Mononuclear cell (primary cell): Measurements from ENCODE around the gene DAB2IP. TPM values are rescaled to one million over a fixed set of nuclear protein-coding genes. Genes with fewer than 3 reads are reported as not detected.

Source experiments
- H3K27me3 ChIP-seq: 2 replicates; pipeline ENCODE4 v1.6.0; 2011; ENCODE audit warnings: low read length, control low read depth; ENCODE audit not compliant: insufficient read depth
- H3K4me1 ChIP-seq: 2 replicates; pipeline ENCODE4 v1.5.1; 2011; ENCODE audit warnings: mild to moderate bottlenecking, low read length, control low read depth; ENCODE audit not compliant: insufficient read depth
- H3K4me3 ChIP-seq: 2 replicates; pipeline ENCODE4 v1.5.1; 2011; ENCODE audit warnings: mild to moderate bottlenecking, low read length, moderate library complexity
- H3K9me3 ChIP-seq: 2 replicates; pipeline ENCODE4 v1.5.1; 2011; ENCODE audit warnings: low read depth, mild to moderate bottlenecking, control low read depth, low read length
- total RNA-seq: library from RNA; depleted of rRNA; stranded (reverse); fragments of >200 nt; gene quantifications from one replicate; pipeline ENCODE4 v1.2.3, GENCODE V29; 2012

Gene DAB2IP
- total RNA-seq, 1 donor, result 0.10 TPM

- Histone ChIP-seq H3K4me3 (no peak overlapping the region), H3K27me3 (no peaks in the 10 kb centered on the region), H3K9me3 (no peaks in the 10 kb centered on the region), H3K4me1 (no peaks in the 10 kb centered on the region)
These were observed 119.2 kb downstream of the DAB2IP start for GRCh38 chr9:121770415-121771273.

- Histone ChIP-seq H3K27me3 (no peaks in the 10 kb centered on the region), H3K4me3 (no peak overlapping the region), H3K4me1 (no peaks in the 10 kb centered on the region), H3K9me3 (no peaks in the 10 kb centered on the region)
These were observed 120.0 kb downstream of the DAB2IP start for GRCh38 chr9:121771418-121771817.

GRCh38 chr9:121771851-121772599 is 120.6 kb downstream of the DAB2IP start:
- H3K9me3 ChIP-seq, result no peaks in the 10 kb centered on the region
- H3K4me1 ChIP-seq, result no peaks in the 10 kb centered on the region
- H3K4me3 ChIP-seq, result no peak overlapping the region
- no peaks in the 10 kb centered on the region for H3K27me3 ChIP-seq

GRCh38 chr9:121772600-121773285 is 121.3 kb downstream of the DAB2IP start:
- no peaks in the 10 kb centered on the region for H3K9me3 ChIP-seq
- no peaks in the 10 kb centered on the region for H3K4me1 ChIP-seq
- no peak overlapping the region for H3K4me3 ChIP-seq
- H3K27me3 ChIP-seq, result no peaks in the 10 kb centered on the region

GRCh38 chr9:121773286-121773953 is 122.0 kb downstream of the DAB2IP start:
- Histone ChIP-seq H3K4me3 (no peak overlapping the region), H3K9me3 (no peaks in the 10 kb centered on the region), H3K27me3 (no peaks in the 10 kb centered on the region), H3K4me1 (no peaks in the 10 kb centered on the region)

- Histone ChIP-seq H3K4me3 (no peak overlapping the region), H3K4me1 (no peaks in the 10 kb centered on the region), H3K9me3 (no peaks in the 10 kb centered on the region), H3K27me3 (no peaks in the 10 kb centered on the region)
These were observed 122.7 kb downstream of the DAB2IP start for GRCh38 chr9:121773954-121774714.

GRCh38 chr9:121774715-121775613 is 123.5 kb downstream of the DAB2IP start:
- Histone ChIP-seq H3K4me1 (no peaks in the 10 kb centered on the region), H3K9me3 (no peaks in the 10 kb centered on the region), H3K4me3 (no peak overlapping the region), H3K27me3 (no peaks in the 10 kb centered on the region)

GRCh38 chr9:121776001-121776738 is 124.7 kb downstream of the DAB2IP start:
- Histone ChIP-seq H3K4me3 (no peak overlapping the region), H3K9me3 (no peaks in the 10 kb centered on the region), H3K27me3 (no peaks in the 10 kb centered on the region), H3K4me1 (no peaks in the 10 kb centered on the region)

- H3K27me3 ChIP-seq, result no peaks in the 10 kb centered on the region
These were observed 125.6 kb downstream of the DAB2IP start for GRCh38 chr9:121776739-121777637.

GRCh38 chr9:121778252-121779225 is 127.1 kb downstream of the DAB2IP start:
- no peaks in the 10 kb centered on the region for H3K4me1 ChIP-seq
- H3K27me3 ChIP-seq, result no peaks in the 10 kb centered on the region
- H3K4me3 ChIP-seq, result no peak overlapping the region
- H3K9me3 ChIP-seq, result no peaks in the 10 kb centered on the region

More at GRCh38 chr9:121776739-121777637, 125.6 kb downstream of the DAB2IP start:
- H3K9me3 ChIP-seq, result no peaks in the 10 kb centered on the region
- no peak overlapping the region for H3K4me3 ChIP-seq
- H3K4me1 ChIP-seq, result no peaks in the 10 kb centered on the region

- H3K9me3 ChIP-seq, result no peaks in the 10 kb centered on the region
- no peaks in the 10 kb centered on the region for H3K27me3 ChIP-seq
- no peaks in the 10 kb centered on the region for H3K4me1 ChIP-seq
- H3K4me3 ChIP-seq, result no peak overlapping the region
These were observed 128.1 kb downstream of the DAB2IP start for GRCh38 chr9:121779381-121780117.
